ENCODE results near the gene UVRAG.

UVRAG gene

GRCh38 chr11:76085270-76085669, 270.3 kb downstream of the UVRAG start:
- no peak overlapping the region for H2BK5ac ChIP-seq (ENCODE audit: low read length)
- no peak overlapping the region for H2BK120ac ChIP-seq (ENCODE audit: low read depth, low read length)
- H3K27ac ChIP-seq (ENCODE audit: low read depth, low read length): no peak overlapping the region
- no peak overlapping the region for H3K18ac ChIP-seq (ENCODE audit: low read length)
- no peak overlapping the region for H2BK15ac ChIP-seq (replicated peaks; ENCODE audit: low read depth)
- no peak for DNase-seq
- H4K5ac ChIP-seq (ENCODE audit: low read length): no peak overlapping the region
- no peak overlapping the region for H3K4ac ChIP-seq (ENCODE audit: low read depth, low read length)
- H4K8ac ChIP-seq (ENCODE audit: low read depth, low read length): no peak overlapping the region
- WGBS (ENCODE audit: extremely low coverage, insufficient coverage, low lambda C conversion rate): no CpG with 5 or more reads among the region's 1 CpG
- no peaks in the 10 kb centered on the region for H3K27me3 ChIP-seq (ENCODE audit: insufficient read depth, low read length, poor library complexity)
- no peaks in the 10 kb centered on the region for H3K36me3 ChIP-seq (ENCODE audit: control insufficient read depth, insufficient read depth, low read length)
- no peak overlapping the region for H3K23ac ChIP-seq (ENCODE audit: low read length)
- H3K4me3 ChIP-seq (ENCODE audit: low read length): no peak overlapping the region
- H3K79me1 ChIP-seq (ENCODE audit: low read length): no peaks in the 10 kb centered on the region
- H2AK5ac ChIP-seq (ENCODE audit: low read length): no peak overlapping the region
- no peak overlapping the region for H3K4me2 ChIP-seq (ENCODE audit: low read length)
- H3K9ac ChIP-seq (ENCODE audit: low read length): no peak overlapping the region
- no peak overlapping the region for H3K56ac ChIP-seq (ENCODE audit: low read length)
- no peaks in the 10 kb centered on the region for H3K79me2 ChIP-seq (ENCODE audit: control insufficient read depth, insufficient read depth, low read length)
- H3K4me1 ChIP-seq (ENCODE audit: control insufficient read depth, low read depth, low read length): no peaks in the 10 kb centered on the region

GRCh38 chr11:76086743-76087635, 272.0 kb downstream of the UVRAG start:
- Histone ChIP-seq H3K18ac (ENCODE audit: low read length) (no peak overlapping the region), H3K56ac (ENCODE audit: low read length) (no peak overlapping the region), H3K9ac (ENCODE audit: low read length) (no peak overlapping the region), H3K4me3 (ENCODE audit: low read length) (no peak overlapping the region), H3K4ac (ENCODE audit: low read depth, low read length) (no peak overlapping the region), H2BK5ac (ENCODE audit: low read length) (no peak overlapping the region), H3K27me3 (ENCODE audit: insufficient read depth, low read length, poor library complexity) (no peaks in the 10 kb centered on the region), H3K23ac (ENCODE audit: low read length) (no peak overlapping the region), H3K27ac (ENCODE audit: low read depth, low read length) (no peak overlapping the region), H3K4me2 (ENCODE audit: low read length) (no peak overlapping the region), H3K79me1 (ENCODE audit: low read length) (no peaks in the 10 kb centered on the region), H3K79me2 (ENCODE audit: control insufficient read depth, insufficient read depth, low read length) (no peaks in the 10 kb centered on the region), H4K8ac (ENCODE audit: low read depth, low read length) (no peak overlapping the region), H2BK120ac (ENCODE audit: low read depth, low read length) (no peak overlapping the region), H3K4me1 (ENCODE audit: control insufficient read depth, low read depth, low read length) (no peaks in the 10 kb centered on the region), H4K5ac (ENCODE audit: low read length) (no peak overlapping the region), H3K36me3 (ENCODE audit: control insufficient read depth, insufficient read depth, low read length) (no peaks in the 10 kb centered on the region), H2BK15ac (replicated peaks; ENCODE audit: low read depth) (no peak overlapping the region), H2AK5ac (ENCODE audit: low read length) (no peak overlapping the region)
- no peak for DNase-seq
- no CpG with 5 or more reads among the region's 6 CpGs for WGBS (ENCODE audit: extremely low coverage, insufficient coverage, low lambda C conversion rate)

GRCh38 chr11:76087749-76088148, 272.7 kb downstream of the UVRAG start:
- Histone ChIP-seq H3K4me3 (ENCODE audit: low read length) (no peak overlapping the region), H3K23ac (ENCODE audit: low read length) (no peak overlapping the region), H4K5ac (ENCODE audit: low read length) (no peak overlapping the region), H3K9ac (ENCODE audit: low read length) (no peak overlapping the region), H3K56ac (ENCODE audit: low read length) (no peak overlapping the region), H3K27me3 (ENCODE audit: insufficient read depth, low read length, poor library complexity) (no peaks in the 10 kb centered on the region), H3K4me1 (ENCODE audit: control insufficient read depth, low read depth, low read length) (no peaks in the 10 kb centered on the region), H2BK15ac (replicated peaks; ENCODE audit: low read depth) (no peak overlapping the region), H3K4me2 (ENCODE audit: low read length) (no peak overlapping the region), H2BK5ac (ENCODE audit: low read length) (no peak overlapping the region), H3K36me3 (ENCODE audit: control insufficient read depth, insufficient read depth, low read length) (no peaks in the 10 kb centered on the region), H2BK120ac (ENCODE audit: low read depth, low read length) (no peak overlapping the region), H3K18ac (ENCODE audit: low read length) (no peak overlapping the region), H2AK5ac (ENCODE audit: low read length) (no peak overlapping the region), H3K27ac (ENCODE audit: low read depth, low read length) (no peak overlapping the region), H3K79me2 (ENCODE audit: control insufficient read depth, insufficient read depth, low read length) (no peaks in the 10 kb centered on the region), H3K4ac (ENCODE audit: low read depth, low read length) (no peak overlapping the region), H3K79me1 (ENCODE audit: low read length) (no peaks in the 10 kb centered on the region), H4K8ac (ENCODE audit: low read depth, low read length) (no peak overlapping the region)
- WGBS (ENCODE audit: extremely low coverage, insufficient coverage, low lambda C conversion rate): no CpG with 5 or more reads among the region's 6 CpGs
- no peak for DNase-seq

GRCh38 chr11:76088511-76088910, 273.5 kb downstream of the UVRAG start:
- H3K79me1 ChIP-seq (ENCODE audit: low read length): no peaks in the 10 kb centered on the region
- no peak overlapping the region for H3K23ac ChIP-seq (ENCODE audit: low read length)
- H3K27ac ChIP-seq (ENCODE audit: low read depth, low read length): no peak overlapping the region
- H3K4me3 ChIP-seq (ENCODE audit: low read length): no peak overlapping the region
- H3K4me2 ChIP-seq (ENCODE audit: low read length): no peak overlapping the region
- H3K27me3 ChIP-seq (ENCODE audit: insufficient read depth, low read length, poor library complexity): no peaks in the 10 kb centered on the region
- no peak overlapping the region for H3K9ac ChIP-seq (ENCODE audit: low read length)
- H3K56ac ChIP-seq (ENCODE audit: low read length): no peak overlapping the region
- no peak overlapping the region for H3K18ac ChIP-seq (ENCODE audit: low read length)
- DNase-seq: no peak
- no peak overlapping the region for H4K8ac ChIP-seq (ENCODE audit: low read depth, low read length)
- no peak overlapping the region for H2BK15ac ChIP-seq (replicated peaks; ENCODE audit: low read depth)
- no CpG with 5 or more reads among the region's 3 CpGs for WGBS (ENCODE audit: extremely low coverage, insufficient coverage, low lambda C conversion rate)
- no peak overlapping the region for H2BK120ac ChIP-seq (ENCODE audit: low read depth, low read length)
- H2BK5ac ChIP-seq (ENCODE audit: low read length): no peak overlapping the region
- no peak overlapping the region for H4K5ac ChIP-seq (ENCODE audit: low read length)
- H2AK5ac ChIP-seq (ENCODE audit: low read length): no peak overlapping the region
- no peaks in the 10 kb centered on the region for H3K4me1 ChIP-seq (ENCODE audit: control insufficient read depth, low read depth, low read length)
- H3K79me2 ChIP-seq (ENCODE audit: control insufficient read depth, insufficient read depth, low read length): no peaks in the 10 kb centered on the region
- no peak overlapping the region for H3K4ac ChIP-seq (ENCODE audit: low read depth, low read length)
- H3K36me3 ChIP-seq (ENCODE audit: control insufficient read depth, insufficient read depth, low read length): no peaks in the 10 kb centered on the region

GRCh38 chr11:76090174-76090573, 275.2 kb downstream of the UVRAG start:
- H3K4me3 ChIP-seq (ENCODE audit: low read length): no peak overlapping the region
- no peak overlapping the region for H3K4me2 ChIP-seq (ENCODE audit: low read length)
- H3K9ac ChIP-seq (ENCODE audit: low read length): no peak overlapping the region
- no peaks in the 10 kb centered on the region for H3K4me1 ChIP-seq (ENCODE audit: control insufficient read depth, low read depth, low read length)
- H3K79me2 ChIP-seq (ENCODE audit: control insufficient read depth, insufficient read depth, low read length): no peaks in the 10 kb centered on the region
- DNase-seq: no peak
- no peaks in the 10 kb centered on the region for H3K79me1 ChIP-seq (ENCODE audit: low read length)
- no peak overlapping the region for H2BK5ac ChIP-seq (ENCODE audit: low read length)
- no peak overlapping the region for H3K27ac ChIP-seq (ENCODE audit: low read depth, low read length)
- no peaks in the 10 kb centered on the region for H3K27me3 ChIP-seq (ENCODE audit: insufficient read depth, low read length, poor library complexity)
- H4K8ac ChIP-seq (ENCODE audit: low read depth, low read length): no peak overlapping the region
- no peak overlapping the region for H4K5ac ChIP-seq (ENCODE audit: low read length)
- no peak overlapping the region for H2AK5ac ChIP-seq (ENCODE audit: low read length)
- H2BK120ac ChIP-seq (ENCODE audit: low read depth, low read length): no peak overlapping the region
- H3K36me3 ChIP-seq (ENCODE audit: control insufficient read depth, insufficient read depth, low read length): no peaks in the 10 kb centered on the region
- no peak overlapping the region for H2BK15ac ChIP-seq (replicated peaks; ENCODE audit: low read depth)
- no peak overlapping the region for H3K23ac ChIP-seq (ENCODE audit: low read length)
- no CpG with 5 or more reads among the region's 2 CpGs for WGBS (ENCODE audit: extremely low coverage, insufficient coverage, low lambda C conversion rate)
- no peak overlapping the region for H3K4ac ChIP-seq (ENCODE audit: low read depth, low read length)
- no peak overlapping the region for H3K18ac ChIP-seq (ENCODE audit: low read length)
- H3K56ac ChIP-seq (ENCODE audit: low read length): no peak overlapping the region

DNA sequence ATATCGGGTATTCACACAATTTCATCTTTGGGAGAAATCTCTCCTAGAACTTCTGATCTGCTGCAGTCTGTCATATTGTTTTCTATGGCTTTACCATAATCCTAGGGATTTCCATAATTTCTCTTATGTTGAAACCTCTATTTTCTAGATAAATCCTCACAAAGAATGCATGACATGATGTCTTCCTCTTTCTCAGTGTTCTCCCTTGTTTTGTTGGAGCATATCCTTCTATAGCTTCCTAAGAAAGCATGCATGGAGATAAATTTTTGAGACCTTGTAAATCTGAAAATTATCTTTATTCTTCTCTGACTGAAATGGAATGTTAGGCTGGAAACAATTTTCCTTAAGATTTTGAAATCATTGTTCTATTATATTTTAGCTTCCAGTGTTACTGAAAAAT, 275.8 kb downstream of the UVRAG start:
- H2BK5ac ChIP-seq (ENCODE audit: low read length): no peak overlapping the region
- WGBS (ENCODE audit: extremely low coverage, insufficient coverage, low lambda C conversion rate): no CpG with 5 or more reads among the region's 1 CpG
- H3K4me1 ChIP-seq (ENCODE audit: control insufficient read depth, low read depth, low read length): no peaks in the 10 kb centered on the region
- H3K36me3 ChIP-seq (ENCODE audit: control insufficient read depth, insufficient read depth, low read length): no peaks in the 10 kb centered on the region
- no peak overlapping the region for H2BK15ac ChIP-seq (replicated peaks; ENCODE audit: low read depth)
- no peak overlapping the region for H3K56ac ChIP-seq (ENCODE audit: low read length)
- no peak overlapping the region for H3K4me2 ChIP-seq (ENCODE audit: low read length)
- H3K18ac ChIP-seq (ENCODE audit: low read length): no peak overlapping the region
- no peak overlapping the region for H3K27ac ChIP-seq (ENCODE audit: low read depth, low read length)
- no peak overlapping the region for H2AK5ac ChIP-seq (ENCODE audit: low read length)
- H3K79me2 ChIP-seq (ENCODE audit: control insufficient read depth, insufficient read depth, low read length): no peaks in the 10 kb centered on the region
- no peak overlapping the region for H3K9ac ChIP-seq (ENCODE audit: low read length)
- no peaks in the 10 kb centered on the region for H3K79me1 ChIP-seq (ENCODE audit: low read length)
- no peak overlapping the region for H3K23ac ChIP-seq (ENCODE audit: low read length)
- no peak overlapping the region for H4K8ac ChIP-seq (ENCODE audit: low read depth, low read length)
- H3K4me3 ChIP-seq (ENCODE audit: low read length): no peak overlapping the region
- H3K27me3 ChIP-seq (ENCODE audit: insufficient read depth, low read length, poor library complexity): no peaks in the 10 kb centered on the region
- DNase-seq: no peak
- no peak overlapping the region for H3K4ac ChIP-seq (ENCODE audit: low read depth, low read length)
- no peak overlapping the region for H4K5ac ChIP-seq (ENCODE audit: low read length)
- no peak overlapping the region for H2BK120ac ChIP-seq (ENCODE audit: low read depth, low read length)
